ENCODE measurements around the gene CCDC9B. TPM values are rescaled to one million over a fixed set of nuclear protein-coding genes. Genes with fewer than 3 reads are reported as not detected.

The CCDC9B gene
- total RNA-seq, 1 experiment from 2014 or later: 1.4 TPM

DNA sequence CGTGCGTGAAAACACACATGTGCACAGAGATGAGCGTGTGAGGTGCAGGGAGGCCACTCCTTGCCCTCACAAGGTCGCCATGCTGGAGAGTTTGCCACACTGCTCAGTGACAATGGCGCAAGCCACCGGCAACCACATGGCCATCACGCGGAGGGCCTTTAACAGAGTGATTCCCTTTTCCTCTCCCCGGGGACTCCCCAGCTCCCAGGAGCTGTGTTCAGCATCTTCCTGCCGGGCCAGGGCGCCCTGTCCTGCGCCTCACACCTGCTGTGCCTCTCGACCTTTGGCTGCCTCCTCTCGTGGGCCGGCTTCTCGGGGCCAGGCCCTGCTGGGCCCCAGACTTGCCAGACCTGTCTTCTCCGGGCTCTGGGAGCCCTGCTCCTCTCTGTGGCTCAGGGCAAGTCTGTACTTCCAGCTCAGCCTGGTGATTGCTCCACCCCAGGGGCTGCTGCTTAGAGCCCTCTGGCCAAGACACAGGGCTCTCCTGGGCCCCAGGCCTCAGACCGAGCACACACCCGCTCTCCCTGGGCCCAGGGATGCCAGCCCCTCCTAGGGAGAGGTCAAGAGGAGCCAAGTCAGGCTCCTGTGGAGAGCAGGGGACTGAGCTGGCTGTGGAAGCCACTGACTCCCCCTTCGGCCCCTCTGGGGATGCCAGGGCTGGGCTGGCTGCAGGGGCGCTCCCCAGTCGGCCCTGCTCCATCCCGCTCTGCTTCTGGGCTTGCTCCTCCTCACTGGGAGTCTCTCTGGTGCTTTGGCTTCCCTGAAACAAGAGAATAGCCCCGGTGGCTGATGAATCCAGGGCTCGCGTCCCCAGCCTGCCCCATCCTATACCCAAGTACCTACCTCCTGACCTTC is 5.6 kb downstream of the CCDC9B start:
- ChIA-PET CTCF (interaction anchor here (0.9 to 9.6 kb wide), 13 partner anchors 7 to 117 kb away, joined by 3 to 264 read pairs (median 73); partner anchors contain the start of genes BAHD1, INAFM2 and PLCB2), POLR2A (no interaction called here)
- Mint-ChIP-seq H3K36me3 (0 out of 2 replicates have a peak, but pooled peaks cover 3% of the 10 kb centered on the region), H3K27ac (no peak overlapping the region), H3K9me3 (no peaks in the 10 kb centered on the region), H3K4me1 (peaks cover 41% of the 10 kb centered on the region), H3K4me3 (no peak overlapping the region), H3K27me3 (ENCODE audit: low read depth) (peaks cover 5% of the 10 kb centered on the region)
- TF ChIP-seq, protein P1, sequence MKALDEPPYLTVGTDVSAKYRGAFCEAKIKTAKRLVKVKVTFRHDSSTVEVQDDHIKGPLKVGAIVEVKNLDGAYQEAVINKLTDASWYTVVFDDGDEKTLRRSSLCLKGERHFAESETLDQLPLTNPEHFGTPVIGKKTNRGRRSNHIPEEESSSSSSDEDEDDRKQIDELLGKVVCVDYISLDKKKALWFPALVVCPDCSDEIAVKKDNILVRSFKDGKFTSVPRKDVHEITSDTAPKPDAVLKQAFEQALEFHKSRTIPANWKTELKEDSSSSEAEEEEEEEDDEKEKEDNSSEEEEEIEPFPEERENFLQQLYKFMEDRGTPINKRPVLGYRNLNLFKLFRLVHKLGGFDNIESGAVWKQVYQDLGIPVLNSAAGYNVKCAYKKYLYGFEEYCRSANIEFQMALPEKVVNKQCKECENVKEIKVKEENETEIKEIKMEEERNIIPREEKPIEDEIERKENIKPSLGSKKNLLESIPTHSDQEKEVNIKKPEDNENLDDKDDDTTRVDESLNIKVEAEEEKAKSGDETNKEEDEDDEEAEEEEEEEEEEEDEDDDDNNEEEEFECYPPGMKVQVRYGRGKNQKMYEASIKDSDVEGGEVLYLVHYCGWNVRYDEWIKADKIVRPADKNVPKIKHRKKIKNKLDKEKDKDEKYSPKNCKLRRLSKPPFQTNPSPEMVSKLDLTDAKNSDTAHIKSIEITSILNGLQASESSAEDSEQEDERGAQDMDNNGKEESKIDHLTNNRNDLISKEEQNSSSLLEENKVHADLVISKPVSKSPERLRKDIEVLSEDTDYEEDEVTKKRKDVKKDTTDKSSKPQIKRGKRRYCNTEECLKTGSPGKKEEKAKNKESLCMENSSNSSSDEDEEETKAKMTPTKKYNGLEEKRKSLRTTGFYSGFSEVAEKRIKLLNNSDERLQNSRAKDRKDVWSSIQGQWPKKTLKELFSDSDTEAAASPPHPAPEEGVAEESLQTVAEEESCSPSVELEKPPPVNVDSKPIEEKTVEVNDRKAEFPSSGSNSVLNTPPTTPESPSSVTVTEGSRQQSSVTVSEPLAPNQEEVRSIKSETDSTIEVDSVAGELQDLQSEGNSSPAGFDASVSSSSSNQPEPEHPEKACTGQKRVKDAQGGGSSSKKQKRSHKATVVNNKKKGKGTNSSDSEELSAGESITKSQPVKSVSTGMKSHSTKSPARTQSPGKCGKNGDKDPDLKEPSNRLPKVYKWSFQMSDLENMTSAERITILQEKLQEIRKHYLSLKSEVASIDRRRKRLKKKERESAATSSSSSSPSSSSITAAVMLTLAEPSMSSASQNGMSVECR (CRISPR knock-in tag; IDR thresholded peaks at IDR 0.05; ENCODE audit: borderline replicate concordance): no peak
- TF ChIP-seq, protein P2, sequence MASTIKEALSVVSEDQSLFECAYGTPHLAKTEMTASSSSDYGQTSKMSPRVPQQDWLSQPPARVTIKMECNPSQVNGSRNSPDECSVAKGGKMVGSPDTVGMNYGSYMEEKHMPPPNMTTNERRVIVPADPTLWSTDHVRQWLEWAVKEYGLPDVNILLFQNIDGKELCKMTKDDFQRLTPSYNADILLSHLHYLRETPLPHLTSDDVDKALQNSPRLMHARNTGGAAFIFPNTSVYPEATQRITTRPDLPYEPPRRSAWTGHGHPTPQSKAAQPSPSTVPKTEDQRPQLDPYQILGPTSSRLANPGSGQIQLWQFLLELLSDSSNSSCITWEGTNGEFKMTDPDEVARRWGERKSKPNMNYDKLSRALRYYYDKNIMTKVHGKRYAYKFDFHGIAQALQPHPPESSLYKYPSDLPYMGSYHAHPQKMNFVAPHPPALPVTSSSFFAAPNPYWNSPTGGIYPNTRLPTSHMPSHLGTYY (CRISPR knock-in tag; IDR thresholded peaks at IDR 0.05): no peak
- TF ChIP-seq OVOL2 (CRISPR knock-in tag; IDR thresholded peaks at IDR 0.05; ENCODE audit: borderline replicate concordance) (no peak), NFE2L1 (CRISPR knock-in tag; IDR thresholded peaks at IDR 0.05) (no peak)
- TF ChIP-seq, protein P3, sequence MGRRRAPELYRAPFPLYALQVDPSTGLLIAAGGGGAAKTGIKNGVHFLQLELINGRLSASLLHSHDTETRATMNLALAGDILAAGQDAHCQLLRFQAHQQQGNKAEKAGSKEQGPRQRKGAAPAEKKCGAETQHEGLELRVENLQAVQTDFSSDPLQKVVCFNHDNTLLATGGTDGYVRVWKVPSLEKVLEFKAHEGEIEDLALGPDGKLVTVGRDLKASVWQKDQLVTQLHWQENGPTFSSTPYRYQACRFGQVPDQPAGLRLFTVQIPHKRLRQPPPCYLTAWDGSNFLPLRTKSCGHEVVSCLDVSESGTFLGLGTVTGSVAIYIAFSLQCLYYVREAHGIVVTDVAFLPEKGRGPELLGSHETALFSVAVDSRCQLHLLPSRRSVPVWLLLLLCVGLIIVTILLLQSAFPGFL (CRISPR knock-in tag; IDR thresholded peaks at IDR 0.05; ENCODE audit: borderline replicate concordance): no peak
- TF ChIP-seq, protein P4, sequence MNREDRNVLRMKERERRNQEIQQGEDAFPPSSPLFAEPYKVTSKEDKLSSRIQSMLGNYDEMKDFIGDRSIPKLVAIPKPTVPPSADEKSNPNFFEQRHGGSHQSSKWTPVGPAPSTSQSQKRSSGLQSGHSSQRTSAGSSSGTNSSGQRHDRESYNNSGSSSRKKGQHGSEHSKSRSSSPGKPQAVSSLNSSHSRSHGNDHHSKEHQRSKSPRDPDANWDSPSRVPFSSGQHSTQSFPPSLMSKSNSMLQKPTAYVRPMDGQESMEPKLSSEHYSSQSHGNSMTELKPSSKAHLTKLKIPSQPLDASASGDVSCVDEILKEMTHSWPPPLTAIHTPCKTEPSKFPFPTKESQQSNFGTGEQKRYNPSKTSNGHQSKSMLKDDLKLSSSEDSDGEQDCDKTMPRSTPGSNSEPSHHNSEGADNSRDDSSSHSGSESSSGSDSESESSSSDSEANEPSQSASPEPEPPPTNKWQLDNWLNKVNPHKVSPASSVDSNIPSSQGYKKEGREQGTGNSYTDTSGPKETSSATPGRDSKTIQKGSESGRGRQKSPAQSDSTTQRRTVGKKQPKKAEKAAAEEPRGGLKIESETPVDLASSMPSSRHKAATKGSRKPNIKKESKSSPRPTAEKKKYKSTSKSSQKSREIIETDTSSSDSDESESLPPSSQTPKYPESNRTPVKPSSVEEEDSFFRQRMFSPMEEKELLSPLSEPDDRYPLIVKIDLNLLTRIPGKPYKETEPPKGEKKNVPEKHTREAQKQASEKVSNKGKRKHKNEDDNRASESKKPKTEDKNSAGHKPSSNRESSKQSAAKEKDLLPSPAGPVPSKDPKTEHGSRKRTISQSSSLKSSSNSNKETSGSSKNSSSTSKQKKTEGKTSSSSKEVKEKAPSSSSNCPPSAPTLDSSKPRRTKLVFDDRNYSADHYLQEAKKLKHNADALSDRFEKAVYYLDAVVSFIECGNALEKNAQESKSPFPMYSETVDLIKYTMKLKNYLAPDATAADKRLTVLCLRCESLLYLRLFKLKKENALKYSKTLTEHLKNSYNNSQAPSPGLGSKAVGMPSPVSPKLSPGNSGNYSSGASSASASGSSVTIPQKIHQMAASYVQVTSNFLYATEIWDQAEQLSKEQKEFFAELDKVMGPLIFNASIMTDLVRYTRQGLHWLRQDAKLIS (CRISPR knock-in tag; IDR thresholded peaks at IDR 0.05; ENCODE audit: borderline replicate concordance): no peak
- DNase-seq (ENCODE audit: low spot score) (no peak), ATAC-seq (no peak)

DNA sequence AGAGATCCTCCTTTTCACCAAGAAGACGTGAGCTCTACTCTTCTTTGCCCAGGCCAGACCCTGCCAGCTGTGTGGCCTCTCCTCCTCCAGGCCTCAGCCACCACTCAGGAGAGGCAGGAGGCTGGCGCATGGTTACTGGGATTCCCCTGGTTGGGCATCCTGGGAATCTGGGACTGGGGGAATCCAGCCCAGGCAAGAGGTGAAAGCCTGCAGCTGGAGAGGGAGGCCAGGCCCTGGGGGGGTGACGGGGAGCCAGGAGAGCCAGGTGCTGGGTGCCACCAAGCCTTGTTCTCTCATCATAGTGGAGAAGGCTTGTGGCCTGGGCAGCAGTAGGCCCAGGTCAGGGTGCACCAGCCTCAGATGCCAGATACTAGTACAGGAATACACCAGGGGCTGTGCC is 6.2 kb downstream of the CCDC9B start:
- Mint-ChIP-seq H3K4me3 (no peak overlapping the region), H3K36me3 (peaks cover 6% of the 10 kb centered on the region; the same call in 1 of the 2 replicates), H3K4me1 (peaks cover 37% of the 10 kb centered on the region), H3K9me3 (no peaks in the 10 kb centered on the region), H3K27me3 (ENCODE audit: low read depth) (peaks cover 5% of the 10 kb centered on the region), H3K27ac (no peak overlapping the region)
- ChIA-PET POLR2A (no interaction called here), CTCF (interaction anchor here (1.1 to 9.6 kb wide), 7 partner anchors 6 to 116 kb away, joined by 3 to 264 read pairs (median 83); partner anchors contain the start of gene INAFM2)
- no peak for ATAC-seq
- no peak for DNase-seq (ENCODE audit: low spot score)
- TF ChIP-seq MXD4 (CRISPR knock-in tag; IDR thresholded peaks at IDR 0.05; ENCODE audit: borderline replicate concordance) (no peak), PRRX2 (CRISPR knock-in tag; IDR thresholded peaks at IDR 0.05) (no peak), ATF1 (CRISPR knock-in tag; IDR thresholded peaks at IDR 0.05) (no peak), IRF2 (CRISPR knock-in tag; IDR thresholded peaks at IDR 0.05; ENCODE audit: borderline replicate concordance, low read depth) (no peak), NR2C2 (CRISPR knock-in tag; IDR thresholded peaks at IDR 0.05) (no peak), CREB1 (CRISPR knock-in tag; IDR thresholded peaks at IDR 0.05) (no peak), CREM (CRISPR knock-in tag; IDR thresholded peaks at IDR 0.05) (no peak), RORB (CRISPR knock-in tag; IDR thresholded peaks at IDR 0.05) (no peak)
- TF ChIP-seq, protein P5, sequence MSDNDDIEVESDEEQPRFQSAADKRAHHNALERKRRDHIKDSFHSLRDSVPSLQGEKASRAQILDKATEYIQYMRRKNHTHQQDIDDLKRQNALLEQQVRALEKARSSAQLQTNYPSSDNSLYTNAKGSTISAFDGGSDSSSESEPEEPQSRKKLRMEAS (CRISPR knock-in tag; IDR thresholded peaks at IDR 0.05): no peak
- TF ChIP-seq, protein P6, sequence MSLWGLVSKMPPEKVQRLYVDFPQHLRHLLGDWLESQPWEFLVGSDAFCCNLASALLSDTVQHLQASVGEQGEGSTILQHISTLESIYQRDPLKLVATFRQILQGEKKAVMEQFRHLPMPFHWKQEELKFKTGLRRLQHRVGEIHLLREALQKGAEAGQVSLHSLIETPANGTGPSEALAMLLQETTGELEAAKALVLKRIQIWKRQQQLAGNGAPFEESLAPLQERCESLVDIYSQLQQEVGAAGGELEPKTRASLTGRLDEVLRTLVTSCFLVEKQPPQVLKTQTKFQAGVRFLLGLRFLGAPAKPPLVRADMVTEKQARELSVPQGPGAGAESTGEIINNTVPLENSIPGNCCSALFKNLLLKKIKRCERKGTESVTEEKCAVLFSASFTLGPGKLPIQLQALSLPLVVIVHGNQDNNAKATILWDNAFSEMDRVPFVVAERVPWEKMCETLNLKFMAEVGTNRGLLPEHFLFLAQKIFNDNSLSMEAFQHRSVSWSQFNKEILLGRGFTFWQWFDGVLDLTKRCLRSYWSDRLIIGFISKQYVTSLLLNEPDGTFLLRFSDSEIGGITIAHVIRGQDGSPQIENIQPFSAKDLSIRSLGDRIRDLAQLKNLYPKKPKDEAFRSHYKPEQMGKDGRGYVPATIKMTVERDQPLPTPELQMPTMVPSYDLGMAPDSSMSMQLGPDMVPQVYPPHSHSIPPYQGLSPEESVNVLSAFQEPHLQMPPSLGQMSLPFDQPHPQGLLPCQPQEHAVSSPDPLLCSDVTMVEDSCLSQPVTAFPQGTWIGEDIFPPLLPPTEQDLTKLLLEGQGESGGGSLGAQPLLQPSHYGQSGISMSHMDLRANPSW (CRISPR knock-in tag; conservative IDR thresholded peaks at IDR 0.05; ENCODE audit: low read depth): no peak
- TF ChIP-seq, protein P7, sequence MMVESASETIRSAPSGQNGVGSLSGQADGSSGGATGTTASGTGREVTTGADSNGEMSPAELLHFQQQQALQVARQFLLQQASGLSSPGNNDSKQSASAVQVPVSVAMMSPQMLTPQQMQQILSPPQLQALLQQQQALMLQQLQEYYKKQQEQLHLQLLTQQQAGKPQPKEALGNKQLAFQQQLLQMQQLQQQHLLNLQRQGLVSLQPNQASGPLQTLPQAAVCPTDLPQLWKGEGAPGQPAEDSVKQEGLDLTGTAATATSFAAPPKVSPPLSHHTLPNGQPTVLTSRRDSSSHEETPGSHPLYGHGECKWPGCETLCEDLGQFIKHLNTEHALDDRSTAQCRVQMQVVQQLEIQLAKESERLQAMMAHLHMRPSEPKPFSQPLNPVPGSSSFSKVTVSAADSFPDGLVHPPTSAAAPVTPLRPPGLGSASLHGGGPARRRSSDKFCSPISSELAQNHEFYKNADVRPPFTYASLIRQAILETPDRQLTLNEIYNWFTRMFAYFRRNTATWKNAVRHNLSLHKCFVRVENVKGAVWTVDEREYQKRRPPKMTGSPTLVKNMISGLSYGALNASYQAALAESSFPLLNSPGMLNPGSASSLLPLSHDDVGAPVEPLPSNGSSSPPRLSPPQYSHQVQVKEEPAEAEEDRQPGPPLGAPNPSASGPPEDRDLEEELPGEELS (CRISPR knock-in tag; IDR thresholded peaks at IDR 0.05): no peak

Measured in WTC11 (cell line).